Raji (cell line): ENCODE results near the gene PRKCZ.

Experiments
- POLR2A ChIP-seq: IDR thresholded peaks from 2 replicates; pipeline ENCODE4 v1.6.1; 2011; ENCODE audit warnings: low read depth, low read length, control low read depth; ENCODE audit not compliant: insufficient read depth

The PRKCZ gene

GRCh38 chr1:2079396-2080085 is 29.3 kb downstream of the PRKCZ start:
- no peak for TF ChIP-seq POLR2A

- TF ChIP-seq POLR2A = no peak
Measured at GRCh38 chr1:2080140-2080539, 29.9 kb downstream of the PRKCZ start.

- TF ChIP-seq POLR2A = no peak
Measured at GRCh38 chr1:2080884-2081283, 30.7 kb downstream of the PRKCZ start.

GRCh38 chr1:2081326-2081885 is 31.2 kb downstream of the PRKCZ start:
- TF ChIP-seq POLR2A = no peak

GRCh38 chr1:2082064-2082463 is 31.9 kb downstream of the PRKCZ start:
- TF ChIP-seq POLR2A = no peak

- TF ChIP-seq POLR2A = no peak
Measured at GRCh38 chr1:2083666-2084065, 33.5 kb downstream of the PRKCZ start.

- no peak for TF ChIP-seq POLR2A
Measured at GRCh38 chr1:2084306-2084705, 34.1 kb downstream of the PRKCZ start.

- TF ChIP-seq POLR2A = no peak
Measured at GRCh38 chr1:2085080-2085479, 34.9 kb downstream of the PRKCZ start.

- TF ChIP-seq POLR2A = no peak
Measured at GRCh38 chr1:2086446-2087078, 36.4 kb downstream of the PRKCZ start.

- no peak for TF ChIP-seq POLR2A
Measured at GRCh38 chr1:2087766-2088165, 37.6 kb downstream of the PRKCZ start.

GRCh38 chr1:2088458-2088857 is 38.2 kb downstream of the PRKCZ start:
- no peak for TF ChIP-seq POLR2A

- no peak for TF ChIP-seq POLR2A
Measured at GRCh38 chr1:2089051-2089450, 38.8 kb downstream of the PRKCZ start.

GRCh38 chr1:2090216-2090890 is 40.1 kb downstream of the PRKCZ start:
- no peak for TF ChIP-seq POLR2A

- no peak for TF ChIP-seq POLR2A
Measured at GRCh38 chr1:2091611-2092604, 41.7 kb downstream of the PRKCZ start.

- no peak for TF ChIP-seq POLR2A
Measured at GRCh38 chr1:2093055-2093454, 42.8 kb downstream of the PRKCZ start.

- no peak for TF ChIP-seq POLR2A
Measured at GRCh38 chr1:2093636-2094035, 43.4 kb downstream of the PRKCZ start.
